HCT116 (cell line): ENCODE data around the gene CDCA3.

Experiments
- CTCF ChIP-seq, 3 experiments: fragments of 200-600 bp in 1 of 3; sonication (generic) in 1 of 3; IDR thresholded peaks in 2 of 3; conservative IDR thresholded peaks in 1 of 3; 2 replicates each; pipeline ENCODE4 v1.5.1; 2012 to 2017; ENCODE audit warnings: low read depth in 2 of 3, low read length in 2 of 3, antibody characterized with exemption in 1 of 3, borderline replicate concordance in 1 of 3, control low read depth in 1 of 3, mild to moderate bottlenecking in 1 of 3, mixed read lengths in 1 of 3, mixed run types in 1 of 3, moderate library complexity in 1 of 3; ENCODE audit not compliant: insufficient read depth in 1 of 3
- ELF1 ChIP-seq: IDR thresholded peaks from 2 replicates; pipeline ENCODE4 v1.6.1; 2012; ENCODE audit warnings: low read depth, borderline replicate concordance
- EZH2phosphoT487 ChIP-seq: fragments of 200-600 bp; IDR thresholded peaks from 2 replicates; pipeline ENCODE4 v1.6.1; 2018; ENCODE audit warnings: antibody characterized with exemption, borderline replicate concordance
- MAX ChIP-seq: IDR thresholded peaks from 2 replicates; pipeline ENCODE4 v1.6.1; 2012
- POLR2AphosphoS5 ChIP-seq: IDR thresholded peaks from 2 replicates; pipeline ENCODE4 v1.6.1; 2011; ENCODE audit warnings: mild to moderate bottlenecking, low read depth, low read length, moderate library complexity
- REST ChIP-seq: IDR thresholded peaks from 2 replicates; pipeline ENCODE4 v1.6.1; 2012; ENCODE audit warnings: low read depth
- TF ChIP-seq, protein P1 (sequence below): IDR thresholded peaks from 2 replicates; pipeline ENCODE4 v1.6.1; 2011; ENCODE audit warnings: mild to moderate bottlenecking, low read length, moderate library complexity; ENCODE audit not compliant: insufficient replicate concordance; ENCODE audit errors: extremely low read depth

DNA sequence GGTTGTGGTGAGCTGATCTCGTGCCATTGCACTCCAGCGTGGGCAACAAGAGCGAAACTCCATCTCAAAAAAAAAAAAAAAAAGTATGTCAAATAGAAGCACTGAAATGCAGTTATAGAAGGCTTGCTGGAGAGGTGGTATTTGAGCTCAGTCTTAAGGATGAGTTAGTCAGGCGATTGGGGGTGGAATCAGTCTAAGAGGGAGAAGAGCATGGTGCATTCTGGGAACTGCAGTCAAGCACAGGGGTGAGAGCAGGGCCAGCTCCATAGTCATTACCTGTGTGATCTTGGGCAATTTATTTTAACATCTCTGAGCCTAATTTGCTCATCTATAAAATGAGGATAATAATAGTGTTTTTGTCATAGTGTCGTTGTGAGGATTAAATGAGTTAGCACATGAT, 16.2 kb downstream of the CDCA3 start:
- TF ChIP-seq ELF1, result no peak
- TF ChIP-seq, protein P1, sequence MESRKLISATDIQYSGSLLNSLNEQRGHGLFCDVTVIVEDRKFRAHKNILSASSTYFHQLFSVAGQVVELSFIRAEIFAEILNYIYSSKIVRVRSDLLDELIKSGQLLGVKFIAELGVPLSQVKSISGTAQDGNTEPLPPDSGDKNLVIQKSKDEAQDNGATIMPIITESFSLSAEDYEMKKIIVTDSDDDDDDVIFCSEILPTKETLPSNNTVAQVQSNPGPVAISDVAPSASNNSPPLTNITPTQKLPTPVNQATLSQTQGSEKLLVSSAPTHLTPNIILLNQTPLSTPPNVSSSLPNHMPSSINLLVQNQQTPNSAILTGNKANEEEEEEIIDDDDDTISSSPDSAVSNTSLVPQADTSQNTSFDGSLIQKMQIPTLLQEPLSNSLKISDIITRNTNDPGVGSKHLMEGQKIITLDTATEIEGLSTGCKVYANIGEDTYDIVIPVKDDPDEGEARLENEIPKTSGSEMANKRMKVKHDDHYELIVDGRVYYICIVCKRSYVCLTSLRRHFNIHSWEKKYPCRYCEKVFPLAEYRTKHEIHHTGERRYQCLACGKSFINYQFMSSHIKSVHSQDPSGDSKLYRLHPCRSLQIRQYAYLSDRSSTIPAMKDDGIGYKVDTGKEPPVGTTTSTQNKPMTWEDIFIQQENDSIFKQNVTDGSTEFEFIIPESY, result no peak
- no peak for TF ChIP-seq REST
- TF ChIP-seq EZH2phosphoT487, result no peak
- no peak for TF ChIP-seq CTCF (IDR thresholded peaks at IDR 0.05 in 2 of 3, conservative IDR thresholded peaks at IDR 0.05 in 1 of 3; ENCODE audit: borderline replicate concordance in 1 of 3, insufficient read depth in 1 of 3, low read depth in 2 of 3, low read length in 2 of 3)
- TF ChIP-seq MAX, result no peak
- no peak for TF ChIP-seq POLR2AphosphoS5
